ENCODE data around the gene AADACL2. TPM values are rescaled to one million over a fixed set of nuclear protein-coding genes. Genes with fewer than 3 reads are reported as not detected.

The AADACL2 gene
- total and polyA plus RNA-seq, 2 donors (not counting 1 experiment from before 2014, with no cell fraction given) = not detected

DNA sequence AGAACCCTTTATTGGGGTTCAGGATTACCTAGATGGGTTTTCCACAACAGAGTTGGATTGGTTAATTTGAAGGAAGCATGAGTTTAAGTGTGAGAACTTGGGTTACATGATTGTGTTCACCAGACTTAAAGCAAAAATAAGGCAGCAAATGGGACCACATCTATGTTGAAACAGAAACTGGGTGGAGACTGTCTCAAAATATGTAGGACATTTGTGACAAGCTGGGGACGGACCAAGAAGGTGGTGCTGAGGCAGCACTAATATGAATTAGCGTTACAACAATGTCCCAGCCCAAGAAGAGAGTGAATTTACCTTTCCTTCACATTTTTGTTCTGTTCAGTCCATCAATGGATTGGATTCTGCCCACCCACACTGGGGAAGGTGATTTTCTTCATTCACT lies 866 bp upstream of the AADACL2 start:
- Mint-ChIP-seq H3K27ac (no peak overlapping the region), H3K27me3 (peaks cover 6% of the 10 kb centered on the region), H3K4me1 (no peaks in the 10 kb centered on the region), H3K9me3 (ENCODE audit: insufficient read depth) (peaks cover 2% of the 10 kb centered on the region), H3K4me3 (no peak overlapping the region)
- ChIA-PET POLR2A (no interaction called here), CTCF (no interaction called here)
- DNase-seq = no peak
- no peak for ATAC-seq (ENCODE audit: low read depth)
- H3K9ac ChIP-seq (ENCODE audit: low read length) = no peak overlapping the region
- H2AFZ ChIP-seq (ENCODE audit: insufficient read depth, low read depth, low read length, poor library complexity, severe bottlenecking) = no peak overlapping the region
- no peaks in the 10 kb centered on the region for H3K9me3 ChIP-seq (ENCODE audit: control extremely low read depth in 1 of 3, control insufficient read depth in 2 of 3, insufficient read depth in 1 of 3, low read length in 2 of 3)
- H3K36me3 ChIP-seq (replicated peaks in 1 of 2; ENCODE audit: control extremely low read depth in 1 of 2, control insufficient read depth in 1 of 2, extremely low read depth in 1 of 2, insufficient read depth in 2 of 2, low read length in 1 of 2) = no peaks in the 10 kb centered on the region
- H3K27ac ChIP-seq (ENCODE audit: low read length in 2 of 2) = no peak overlapping the region
- H3K4me2 ChIP-seq (replicated peaks; ENCODE audit: low read depth, low read length, poor library complexity, severe bottlenecking) = no peak overlapping the region
- H3K4me1 ChIP-seq (ENCODE audit: control insufficient read depth in 2 of 2, insufficient read depth in 2 of 2, low read length in 2 of 2) = no peaks in the 10 kb centered on the region
- no peaks in the 10 kb centered on the region for H3K79me2 ChIP-seq (ENCODE audit: control insufficient read depth, insufficient read depth, low read length)
- H4K20me1 ChIP-seq (ENCODE audit: control insufficient read depth, insufficient read depth, low read length, poor library complexity, severe bottlenecking) = no peaks in the 10 kb centered on the region
- no CpG with 5 or more reads among the region's 2 CpGs for WGBS (ENCODE audit: insufficient coverage)
- intact Hi-C loops (cut with micrococcal nuclease) = no loop called here
- no peaks in the 10 kb centered on the region for H3K27me3 ChIP-seq (replicated peaks in 1 of 4; ENCODE audit: control extremely low read depth in 1 of 4, control insufficient read depth in 3 of 4, insufficient read depth in 4 of 4, low read length in 3 of 4)
- H3K4me3 ChIP-seq (ENCODE audit: control extremely low read depth in 1 of 5, extremely low read depth in 1 of 5, insufficient read depth in 1 of 5, low read depth in 2 of 5, low read length in 4 of 5) = no peak overlapping the region
- TF ChIP-seq, protein P1, sequence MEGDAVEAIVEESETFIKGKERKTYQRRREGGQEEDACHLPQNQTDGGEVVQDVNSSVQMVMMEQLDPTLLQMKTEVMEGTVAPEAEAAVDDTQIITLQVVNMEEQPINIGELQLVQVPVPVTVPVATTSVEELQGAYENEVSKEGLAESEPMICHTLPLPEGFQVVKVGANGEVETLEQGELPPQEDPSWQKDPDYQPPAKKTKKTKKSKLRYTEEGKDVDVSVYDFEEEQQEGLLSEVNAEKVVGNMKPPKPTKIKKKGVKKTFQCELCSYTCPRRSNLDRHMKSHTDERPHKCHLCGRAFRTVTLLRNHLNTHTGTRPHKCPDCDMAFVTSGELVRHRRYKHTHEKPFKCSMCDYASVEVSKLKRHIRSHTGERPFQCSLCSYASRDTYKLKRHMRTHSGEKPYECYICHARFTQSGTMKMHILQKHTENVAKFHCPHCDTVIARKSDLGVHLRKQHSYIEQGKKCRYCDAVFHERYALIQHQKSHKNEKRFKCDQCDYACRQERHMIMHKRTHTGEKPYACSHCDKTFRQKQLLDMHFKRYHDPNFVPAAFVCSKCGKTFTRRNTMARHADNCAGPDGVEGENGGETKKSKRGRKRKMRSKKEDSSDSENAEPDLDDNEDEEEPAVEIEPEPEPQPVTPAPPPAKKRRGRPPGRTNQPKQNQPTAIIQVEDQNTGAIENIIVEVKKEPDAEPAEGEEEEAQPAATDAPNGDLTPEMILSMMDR (IDR thresholded peaks at IDR 0.05) = no peak
- TF ChIP-seq EZH2 (IDR thresholded peaks at IDR 0.05; ENCODE audit: borderline replicate concordance, insufficient read depth, low read depth, low read length, poor library complexity, severe bottlenecking) = no peak

DNA sequence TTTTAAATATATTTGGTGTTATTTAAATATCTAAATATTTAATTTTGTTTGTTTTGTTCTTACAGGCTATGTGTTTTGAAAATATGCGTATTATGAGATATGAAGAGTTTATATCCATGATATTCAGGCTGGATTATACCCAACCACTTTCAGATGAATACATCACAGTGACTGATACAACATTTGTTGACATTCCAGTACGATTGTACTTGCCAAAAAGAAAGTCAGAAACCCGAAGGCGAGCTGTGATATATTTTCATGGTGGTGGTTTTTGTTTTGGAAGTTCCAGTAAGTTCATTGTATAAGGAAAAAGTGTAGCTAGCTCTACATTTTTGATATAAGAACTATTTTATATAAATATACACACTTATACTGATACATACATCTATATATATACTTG lies 6.9 kb downstream of the AADACL2 start:
- WGBS (ENCODE audit: insufficient coverage) = no CpG with 5 or more reads among the region's 4 CpGs
- Mint-ChIP-seq H3K4me3 (no peak overlapping the region), H3K9me3 (ENCODE audit: insufficient read depth) (peaks cover 2% of the 10 kb centered on the region), H3K27me3 (no peaks in the 10 kb centered on the region), H3K4me1 (no peaks in the 10 kb centered on the region), H3K27ac (no peak overlapping the region)
- POLR2A ChIA-PET = no interaction called here
- Histone ChIP-seq H3K4me1 (ENCODE audit: control insufficient read depth in 2 of 2, insufficient read depth in 2 of 2, low read length in 2 of 2) (no peaks in the 10 kb centered on the region), H3K9me3 (ENCODE audit: control extremely low read depth in 1 of 3, control insufficient read depth in 2 of 3, insufficient read depth in 1 of 3, low read length in 2 of 3) (peaks cover 0 to 2% (median 0%) of the 10 kb centered on the region in 3 donors), H3K27me3 (replicated peaks in 1 of 4; ENCODE audit: control extremely low read depth in 1 of 4, control insufficient read depth in 3 of 4, insufficient read depth in 4 of 4, low read length in 3 of 4) (no peaks in the 10 kb centered on the region), H2AFZ (ENCODE audit: insufficient read depth, low read depth, low read length, poor library complexity, severe bottlenecking) (no peak overlapping the region), H3K4me2 (replicated peaks; ENCODE audit: low read depth, low read length, poor library complexity, severe bottlenecking) (no peak overlapping the region), H3K4me3 (ENCODE audit: control extremely low read depth in 1 of 5, extremely low read depth in 1 of 5, insufficient read depth in 1 of 5, low read depth in 2 of 5, low read length in 4 of 5) (no peak overlapping the region), H3K36me3 (replicated peaks in 1 of 2; ENCODE audit: control extremely low read depth in 1 of 2, control insufficient read depth in 1 of 2, extremely low read depth in 1 of 2, insufficient read depth in 2 of 2, low read length in 1 of 2) (no peaks in the 10 kb centered on the region), H3K27ac (ENCODE audit: low read length in 2 of 2) (no peak overlapping the region), H3K79me2 (ENCODE audit: control insufficient read depth, insufficient read depth, low read length) (no peaks in the 10 kb centered on the region), H3K9ac (ENCODE audit: low read length) (no peak overlapping the region), H4K20me1 (ENCODE audit: control insufficient read depth, insufficient read depth, low read length, poor library complexity, severe bottlenecking) (no peaks in the 10 kb centered on the region)
- ATAC-seq (ENCODE audit: low read depth) (no peak), DNase-seq (no peak)
- CTCF ChIA-PET = no interaction called here
- TF ChIP-seq, protein P1 (IDR thresholded peaks at IDR 0.05) = no peak
- TF ChIP-seq EZH2 (IDR thresholded peaks at IDR 0.05; ENCODE audit: borderline replicate concordance, insufficient read depth, low read depth, low read length, poor library complexity, severe bottlenecking) = no peak
- intact Hi-C loops (cut with micrococcal nuclease) = no loop called here

Data from B cell (primary cell).